ENCODE measurements around the gene FRRS1.

The FRRS1 gene

GRCh38 chr1:99766378-99766800, at the start of gene FRRS1:
FRRS1 (minus strand) TSS chr1:99766635; CDS start chr1:99748768, 17,867 bp downstream.
- H3K27me3 ChIP-seq (ENCODE audit: insufficient read depth, low read depth, severe bottlenecking) = no peaks in the 10 kb centered on the region
- no peak for TF ChIP-seq CTCF (IDR thresholded peaks at IDR 0.05; ENCODE audit: low read depth, low read length)
- no peaks in the 10 kb centered on the region for H3K36me3 ChIP-seq
- peak within 1 kb of the TSS; percentile 64 for H3K27ac ChIP-seq
- H3K4me3 ChIP-seq (ENCODE audit: low read depth, low read length) = peak within 1 kb of the TSS; percentile 43
- DNase-seq = peak; percentile 61
- H3K9me3 ChIP-seq (ENCODE audit: severe bottlenecking) = no peaks in the 10 kb centered on the region

GRCh38 chr1:99814373-99814900, 48.0 kb upstream of the FRRS1 start:
- no peak for DNase-seq
- no peaks in the 10 kb centered on the region for H3K27me3 ChIP-seq (ENCODE audit: insufficient read depth, low read depth, severe bottlenecking)
- no peak for TF ChIP-seq CTCF (IDR thresholded peaks at IDR 0.05; ENCODE audit: low read depth, low read length)
- no peaks in the 10 kb centered on the region for H3K36me3 ChIP-seq
- no peaks in the 10 kb centered on the region for H3K9me3 ChIP-seq (ENCODE audit: severe bottlenecking)
- no peak overlapping the region for H3K4me3 ChIP-seq (ENCODE audit: low read depth, low read length)
- H3K27ac ChIP-seq = no peak overlapping the region

- H3K4me3 ChIP-seq (ENCODE audit: low read depth, low read length) = no peak overlapping the region
- TF ChIP-seq CTCF (IDR thresholded peaks at IDR 0.05; ENCODE audit: low read depth, low read length) = no peak
- no peaks in the 10 kb centered on the region for H3K9me3 ChIP-seq (ENCODE audit: severe bottlenecking)
- no peak for DNase-seq
- H3K27ac ChIP-seq = no peak overlapping the region
- no peaks in the 10 kb centered on the region for H3K36me3 ChIP-seq
- no peaks in the 10 kb centered on the region for H3K27me3 ChIP-seq (ENCODE audit: insufficient read depth, low read depth, severe bottlenecking)
Measured at GRCh38 chr1:99811747-99812146, 45.3 kb upstream of the FRRS1 start.

- no peaks in the 10 kb centered on the region for H3K9me3 ChIP-seq (ENCODE audit: severe bottlenecking)
- peak; percentile 33 for DNase-seq
Measured at GRCh38 chr1:99811075-99811474, 44.6 kb upstream of the FRRS1 start.

GRCh38 chr1:99808391-99809115, 42.1 kb upstream of the FRRS1 start:
- peak; percentile 45 for DNase-seq
- TF ChIP-seq CTCF (IDR thresholded peaks at IDR 0.05; ENCODE audit: low read depth, low read length) = 0 out of 2 replicates have a peak, but pooled peaks have one; percentile 10
- H3K27ac ChIP-seq = no peak overlapping the region

More at GRCh38 chr1:99811075-99811474, 44.6 kb upstream of the FRRS1 start:
- Histone ChIP-seq H3K27me3 (ENCODE audit: insufficient read depth, low read depth, severe bottlenecking) (no peaks in the 10 kb centered on the region), H3K4me3 (ENCODE audit: low read depth, low read length) (no peak overlapping the region), H3K27ac (peak overlapping the region; percentile 3; the same call in 1 of the 2 replicates), H3K36me3 (no peaks in the 10 kb centered on the region)
- no peak for TF ChIP-seq CTCF (IDR thresholded peaks at IDR 0.05; ENCODE audit: low read depth, low read length)

More at GRCh38 chr1:99808391-99809115, 42.1 kb upstream of the FRRS1 start:
- Histone ChIP-seq H3K9me3 (ENCODE audit: severe bottlenecking) (no peaks in the 10 kb centered on the region), H3K36me3 (no peaks in the 10 kb centered on the region), H3K4me3 (ENCODE audit: low read depth, low read length) (no peak overlapping the region), H3K27me3 (ENCODE audit: insufficient read depth, low read depth, severe bottlenecking) (no peaks in the 10 kb centered on the region)
